HG03575 (cell line): ENCODE data around the gene CHN2.

ENCODE experiments used
- ATAC-seq: cut with Tn5 transposase; IDR thresholded peaks from one replicate; pipeline ENCODE4 v1.9.1; 2021; ENCODE audit not compliant: unreplicated experiment, insufficient number of reproducible peaks, low FRiP score; ENCODE audit errors: extremely low read depth

Gene CHN2

GRCh38 chr7:29430279-29430949 is 235.8 kb downstream of the CHN2 start:
- ATAC-seq = no peak

DNA sequence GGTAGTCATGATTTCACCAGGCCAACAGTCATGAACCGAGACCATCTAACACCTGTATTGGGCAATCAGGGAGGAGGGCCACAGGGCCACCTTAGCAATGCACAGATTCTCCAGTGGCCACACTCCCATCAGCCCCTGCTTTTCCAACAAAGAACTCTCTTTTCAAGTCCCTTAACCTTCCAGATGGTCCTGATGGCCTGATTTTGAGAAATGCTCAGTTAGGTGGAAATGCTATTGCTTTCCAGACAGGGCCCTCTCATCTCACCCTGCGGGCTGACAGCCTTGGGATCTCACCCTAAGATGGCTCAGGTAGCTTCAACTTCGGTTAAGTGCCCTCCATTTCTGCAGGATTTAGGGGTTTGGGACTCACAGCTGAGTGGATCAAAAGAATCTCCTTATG is 237.1 kb downstream of the CHN2 start:
- ATAC-seq = no peak

GRCh38 chr7:29432721-29433120 is 238.1 kb downstream of the CHN2 start:
- ATAC-seq = no peak

DNA sequence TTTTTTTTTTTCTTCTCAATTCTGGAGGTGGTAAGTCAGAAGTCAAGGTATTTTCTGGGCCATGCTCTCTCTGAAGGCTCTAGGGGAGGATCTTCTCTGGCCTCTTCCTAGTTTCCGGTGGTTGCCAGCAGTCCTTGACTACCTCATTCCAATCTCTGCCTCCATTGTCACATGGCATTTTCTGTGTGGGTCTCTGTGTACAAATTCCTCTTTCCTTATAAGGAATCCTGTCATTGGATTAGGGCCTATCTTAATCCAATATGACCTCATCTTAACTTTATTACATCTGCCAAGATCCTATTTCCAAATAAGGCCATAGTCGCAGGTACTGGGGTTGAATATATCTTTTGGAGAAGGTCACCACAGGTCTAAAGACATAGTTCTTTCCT is 239.8 kb downstream of the CHN2 start:
- ATAC-seq = no peak

GRCh38 chr7:29435167-29435566 is 240.6 kb downstream of the CHN2 start:
- ATAC-seq = no peak

DNA sequence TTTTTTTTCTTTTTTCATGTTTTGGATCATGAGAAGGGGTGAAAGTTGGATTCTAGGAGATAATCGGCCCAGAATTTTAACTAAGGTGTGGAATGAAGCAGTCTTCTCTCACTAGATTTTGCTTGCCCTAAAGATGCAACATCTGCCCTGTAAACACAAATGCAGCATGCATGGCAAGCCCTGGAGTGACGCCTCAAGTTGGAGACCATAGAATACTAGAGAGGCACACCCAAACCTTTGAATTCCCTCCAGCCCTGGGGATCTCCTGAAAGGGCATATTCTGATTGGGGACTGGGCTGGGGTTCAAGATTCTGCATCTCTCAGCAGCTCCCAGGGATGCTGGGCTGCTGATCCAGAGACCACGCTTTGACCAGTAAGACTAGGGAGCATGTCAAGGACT is 241.3 kb downstream of the CHN2 start:
- ATAC-seq = no peak

DNA sequence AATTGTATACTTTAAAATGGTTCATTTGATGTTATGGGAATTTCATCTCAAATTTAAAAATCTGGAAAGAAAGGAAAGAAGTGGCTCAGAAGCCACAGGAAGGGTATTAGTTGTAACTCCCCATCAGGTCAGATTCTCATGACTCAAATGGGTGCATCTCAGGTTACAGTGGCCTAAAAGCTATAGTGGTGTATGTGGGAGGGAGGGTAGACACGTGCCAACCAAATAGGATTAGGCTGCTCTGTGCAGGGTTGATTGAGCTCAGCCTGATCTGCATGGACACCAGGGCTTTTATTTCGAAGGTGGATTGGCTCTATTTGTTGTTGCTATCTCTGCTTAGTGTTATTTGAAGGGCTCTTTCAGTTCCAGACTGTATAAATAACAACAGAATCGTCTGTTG is 247.6 kb downstream of the CHN2 start:
- ATAC-seq = no peak

DNA sequence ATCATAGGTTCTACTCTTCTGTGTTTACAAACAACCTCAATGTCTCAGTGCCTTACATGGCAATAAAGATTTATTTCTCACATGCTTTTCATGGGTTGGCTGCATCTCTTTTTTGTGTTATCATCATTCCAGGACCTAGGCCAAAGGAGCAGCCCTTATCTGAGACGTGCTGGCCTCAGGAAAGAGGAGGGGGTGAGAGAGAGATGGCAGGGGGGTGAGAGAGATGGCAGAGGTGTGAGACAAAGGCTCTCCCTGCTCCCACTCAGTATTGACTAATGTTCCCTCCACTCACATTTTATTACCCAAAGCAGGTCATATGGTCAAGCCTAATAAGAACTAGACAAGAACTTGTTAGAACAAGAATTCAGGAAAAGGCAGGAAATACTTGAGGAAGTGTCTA is 249.0 kb downstream of the CHN2 start:
- ATAC-seq = no peak

- ATAC-seq = no peak
Measured at GRCh38 chr7:29444267-29444666, 249.7 kb downstream of the CHN2 start.

DNA sequence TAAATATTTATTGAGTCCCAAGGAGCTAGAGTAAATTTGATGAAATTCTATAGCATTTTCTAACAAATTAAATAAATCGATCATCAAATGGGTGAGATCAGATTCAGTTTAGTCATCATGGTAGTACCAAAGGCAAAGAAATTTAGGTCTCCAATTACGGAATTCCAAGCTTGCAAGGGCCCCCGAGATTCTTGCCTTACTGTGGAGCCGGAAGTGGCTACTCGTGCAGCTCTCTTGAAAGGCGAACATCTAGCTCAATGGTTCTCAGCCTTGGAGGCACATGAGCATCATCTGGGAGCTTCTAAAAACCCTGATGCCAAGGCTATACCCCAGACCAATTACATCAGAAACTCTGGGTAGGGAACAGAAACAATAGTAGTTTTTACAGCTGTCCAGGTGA is 251.2 kb downstream of the CHN2 start:
- ATAC-seq = no peak

- no peak for ATAC-seq
Measured at GRCh38 chr7:29447828-29448227, 253.3 kb downstream of the CHN2 start.

DNA sequence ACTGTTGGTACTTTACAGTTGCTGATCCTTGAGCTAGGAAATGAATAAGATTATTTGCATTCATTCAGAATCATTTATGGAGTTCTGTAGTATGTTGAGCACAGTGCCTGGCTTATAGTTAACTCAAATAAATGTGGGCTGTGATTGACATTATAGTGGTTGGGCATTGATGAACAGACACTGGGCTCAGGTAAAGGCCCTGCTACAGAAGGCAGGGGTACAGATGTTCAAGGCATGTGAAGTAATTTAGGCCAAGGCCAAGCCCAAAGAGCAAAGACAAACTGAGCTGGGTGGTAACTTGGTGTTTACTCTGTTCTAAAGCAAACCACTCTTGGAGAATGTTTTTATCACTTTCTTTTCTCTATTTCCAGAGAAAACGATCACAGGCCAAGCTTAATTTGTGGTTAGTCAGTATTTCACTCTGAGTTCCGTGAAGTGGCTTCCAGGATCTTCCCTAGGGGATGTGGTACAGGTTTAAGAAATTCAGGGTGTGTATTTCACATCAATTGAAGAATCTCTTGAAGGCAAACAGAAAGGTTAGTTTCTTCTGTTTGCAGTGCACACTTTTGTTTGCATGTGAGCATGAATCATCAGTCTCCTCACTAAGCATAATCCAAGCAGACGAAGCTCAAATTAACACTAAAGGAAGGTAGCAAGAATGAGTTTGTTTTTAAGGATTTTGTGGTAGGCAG is 255.1 kb downstream of the CHN2 start:
- ATAC-seq = no peak

DNA sequence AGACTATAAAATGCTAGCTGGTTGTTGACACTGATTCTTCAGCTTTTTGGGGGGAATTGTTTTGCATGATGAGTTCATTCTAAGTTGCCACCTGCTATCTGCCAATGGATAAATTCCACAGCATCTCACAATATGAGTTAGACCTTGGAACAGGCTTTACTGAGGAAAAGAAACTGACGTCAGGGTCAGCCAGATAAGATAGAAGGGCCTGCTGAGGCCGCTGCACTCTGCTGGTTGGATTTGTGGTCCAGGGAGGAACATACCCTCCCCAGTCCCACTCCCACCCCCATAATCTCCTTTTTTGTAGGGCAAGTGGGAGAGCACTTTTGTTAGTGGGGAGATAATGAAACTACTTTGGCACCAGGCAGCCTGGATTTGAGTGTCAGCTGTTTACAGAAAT is 258.4 kb downstream of the CHN2 start:
- ATAC-seq = no peak

DNA sequence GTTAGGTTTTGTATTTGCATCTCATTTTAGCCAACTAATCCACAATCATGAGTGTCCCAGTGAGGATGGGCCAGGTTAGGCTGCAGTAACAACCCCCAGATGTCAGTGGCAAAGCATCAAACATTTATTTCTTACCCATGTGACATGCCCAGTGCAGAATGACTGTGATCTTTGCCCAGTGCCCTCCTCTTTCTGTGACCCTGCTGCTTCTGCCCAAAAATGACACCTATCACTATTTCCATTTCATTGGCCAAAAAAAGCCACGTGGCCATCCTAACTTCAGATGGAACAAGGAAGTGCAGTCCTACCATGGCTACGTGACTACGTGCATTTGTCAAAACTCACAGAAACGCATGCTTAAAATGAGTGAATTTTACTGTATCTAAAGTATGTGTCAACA is 259.9 kb downstream of the CHN2 start:
- ATAC-seq = no peak

GRCh38 chr7:29454899-29455451 is 260.4 kb downstream of the CHN2 start:
- no peak for ATAC-seq

DNA sequence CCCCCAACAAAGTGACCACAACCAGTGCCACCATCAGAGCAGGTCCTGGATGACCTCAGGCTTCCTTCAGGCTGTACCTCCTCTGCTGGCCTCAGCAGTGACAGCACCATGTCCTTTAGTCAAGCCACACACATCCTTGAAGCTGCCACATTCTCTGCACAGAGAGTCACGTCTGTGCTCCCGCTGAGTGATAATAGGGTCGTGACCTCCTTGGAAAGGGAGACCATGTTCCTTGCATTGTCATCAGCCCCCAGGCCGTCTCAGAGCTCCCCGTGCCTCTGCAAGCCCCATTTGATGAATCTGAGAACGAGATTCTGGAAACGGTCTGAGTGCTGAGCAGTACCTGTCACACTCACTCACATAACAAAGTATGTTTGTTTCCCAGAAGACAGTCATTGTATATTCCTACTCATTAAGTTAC is 262.6 kb downstream of the CHN2 start:
- ATAC-seq = no peak

DNA sequence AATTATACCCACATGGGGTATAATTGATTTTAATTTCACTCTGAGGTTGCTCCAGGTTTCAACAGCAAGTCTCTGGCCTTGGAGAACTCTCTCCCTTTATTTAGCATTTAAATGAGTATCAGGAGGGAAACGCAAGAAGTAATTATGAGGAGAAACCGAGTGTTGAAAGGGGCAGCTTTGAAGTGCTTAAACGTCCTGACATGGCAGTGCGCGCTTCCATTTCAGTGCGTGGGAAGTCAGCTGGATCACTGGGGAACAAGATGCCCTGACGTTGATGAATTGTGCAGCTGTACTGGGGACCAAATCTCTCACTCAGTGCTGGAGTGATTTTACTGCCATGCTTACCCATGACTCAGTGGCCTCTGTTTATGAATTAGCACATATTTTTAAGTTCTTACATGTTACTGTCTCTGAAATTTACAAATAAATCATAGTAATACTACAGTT is 263.0 kb downstream of the CHN2 start:
- ATAC-seq = no peak

DNA sequence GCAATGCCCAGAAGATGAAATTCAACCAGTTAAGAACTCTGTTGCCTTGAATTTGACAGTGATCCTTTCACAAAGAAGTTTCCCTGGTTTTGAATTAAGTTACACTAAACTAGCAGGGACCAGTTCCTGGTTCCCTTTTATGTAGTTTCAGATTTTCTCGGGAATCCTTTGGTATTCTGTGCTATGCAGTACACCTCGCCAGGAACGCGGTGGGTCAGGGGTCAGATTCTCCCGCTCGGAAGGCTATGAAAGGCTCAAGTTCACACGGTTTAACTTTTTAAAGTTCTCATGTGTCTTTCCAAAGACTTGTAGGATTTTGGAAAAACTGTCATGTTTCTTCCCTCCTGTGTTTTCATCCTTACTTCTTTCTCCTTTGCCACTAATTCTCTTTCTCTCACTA is 264.4 kb downstream of the CHN2 start:
- no peak for ATAC-seq

DNA sequence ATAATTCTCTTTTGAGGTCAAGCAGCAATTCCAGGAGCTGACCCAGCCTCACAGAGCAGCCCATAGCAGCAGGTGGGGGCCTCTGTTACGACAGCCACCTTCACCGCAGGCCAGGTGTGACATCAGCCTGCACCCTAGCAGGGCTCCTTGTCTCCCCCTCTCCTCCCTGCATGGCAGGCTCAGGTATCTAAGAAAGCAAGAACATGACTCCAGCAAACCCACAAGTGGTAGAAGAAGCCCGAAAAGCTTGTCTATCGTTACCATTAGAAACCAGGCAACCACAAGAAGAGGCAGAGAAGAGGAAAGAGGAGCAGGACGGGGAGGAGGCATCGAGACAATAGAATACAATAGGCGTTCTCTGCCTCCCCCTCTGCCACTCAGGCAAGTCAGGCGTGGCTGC is 265.0 kb downstream of the CHN2 start:
- no peak for ATAC-seq

DNA sequence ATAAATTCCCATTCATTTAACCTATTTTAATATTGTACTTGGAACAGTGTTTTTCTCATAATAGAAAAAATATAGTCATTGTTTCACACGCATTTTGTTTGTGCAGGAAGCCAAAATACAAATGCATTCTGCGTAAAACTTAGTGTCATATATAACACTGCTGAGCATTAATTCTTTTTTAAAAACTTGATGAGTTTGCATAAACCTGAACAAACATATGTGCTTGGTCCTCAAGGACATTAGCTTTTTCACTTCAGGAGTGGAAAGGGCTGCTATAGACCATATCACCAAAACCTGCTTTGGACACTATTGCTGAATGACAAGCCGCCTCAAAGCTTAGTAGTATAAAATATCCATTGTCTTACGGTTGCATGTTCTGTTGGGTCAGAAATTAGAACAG is 267.4 kb downstream of the CHN2 start:
- ATAC-seq = no peak
